Occipital lobe (tissue), 3 donors: ENCODE results near the gene TRIM46. TPM values are rescaled to one million over a fixed set of nuclear protein-coding genes. Genes with fewer than 3 reads are reported as not detected.
"Not testable (repeated sequence)": the region's sequence is repeated elsewhere in the genome, so short reads cannot be mapped to it uniquely, and the experiment has no call there.

Source experiments
- DNase-seq: peaks from one replicate; lab custom pipeline; 2025; lab: John Stamatoyannopoulos, UW
- small RNA-seq: library from RNA; depleted of rRNA; stranded (forward); fragments of <200 nt; gene quantifications from one replicate; pipeline ENCODE3, GENCODE V24; 2014
- total RNA-seq: library from RNA; depleted of rRNA; stranded (reverse); fragments of >200 nt; gene quantifications from one replicate; pipeline ENCODE4 v1.2.3, GENCODE V29; 2014

Gene TRIM46
- total RNA-seq, 1 donor from 2014 or later = 21.1 TPM

DNA sequence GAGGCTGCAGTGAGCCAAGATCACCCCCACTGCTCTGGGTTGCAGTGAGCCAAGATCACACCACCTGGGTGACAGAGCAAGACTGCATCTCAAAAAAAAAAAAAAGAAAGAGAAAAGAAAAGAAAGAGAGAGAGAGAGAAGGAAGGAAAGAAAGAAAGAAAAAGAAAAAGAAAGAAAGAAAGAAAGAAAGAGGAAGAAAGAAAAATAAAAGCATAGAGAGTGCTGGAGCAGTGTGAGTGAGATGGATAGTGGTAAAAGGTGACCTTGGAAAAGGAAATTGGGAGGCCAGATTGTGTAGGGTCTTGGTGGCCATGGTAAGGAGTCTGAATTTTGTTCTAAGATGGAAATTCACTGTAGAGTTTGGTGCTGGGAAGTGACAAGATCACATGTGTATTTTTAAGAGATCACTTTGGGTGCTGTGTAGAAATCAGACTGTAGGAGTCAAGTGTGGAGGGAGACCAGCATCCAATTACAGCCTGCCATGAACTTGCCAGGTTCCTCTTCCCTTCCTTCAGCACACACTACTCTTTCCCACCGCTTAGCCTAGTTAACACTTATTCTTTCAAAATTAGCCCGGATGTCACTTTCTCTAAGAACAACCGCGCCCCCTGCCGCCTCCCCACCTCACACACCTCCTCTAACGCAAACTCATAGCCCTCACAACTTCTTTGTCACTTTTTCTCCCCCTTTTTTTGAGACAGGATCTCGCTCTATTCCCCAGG lies 52.7 kb downstream of the TRIM46 start:
- peak; percentile 34 for DNase-seq

DNA sequence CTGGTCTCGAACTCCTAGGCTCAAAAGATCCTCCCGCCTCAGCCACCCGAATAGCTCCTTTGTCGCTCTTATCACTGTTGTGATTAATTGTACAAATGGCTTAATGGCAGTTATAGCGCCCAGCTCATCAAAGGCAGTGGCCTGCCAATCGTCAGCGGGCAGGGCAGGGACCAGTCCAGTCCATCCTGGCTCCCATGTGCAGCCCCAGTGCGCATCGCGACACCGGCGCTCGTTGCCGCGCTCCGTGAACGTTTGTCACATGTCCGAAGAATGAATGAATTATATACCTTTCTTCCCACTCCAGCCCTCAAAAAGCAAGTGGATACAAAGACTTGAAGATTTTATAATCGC lies 53.2 kb downstream of the TRIM46 start:
- peak; percentile 37 for DNase-seq

- DNase-seq = peak; percentile 98
Observed at GRCh38 chr1:155227261-155228095, 53.8 kb downstream of the TRIM46 start.

GRCh38 chr1:155228096-155228427 lies 54.4 kb downstream of the TRIM46 start:
- no peak for DNase-seq

DNA sequence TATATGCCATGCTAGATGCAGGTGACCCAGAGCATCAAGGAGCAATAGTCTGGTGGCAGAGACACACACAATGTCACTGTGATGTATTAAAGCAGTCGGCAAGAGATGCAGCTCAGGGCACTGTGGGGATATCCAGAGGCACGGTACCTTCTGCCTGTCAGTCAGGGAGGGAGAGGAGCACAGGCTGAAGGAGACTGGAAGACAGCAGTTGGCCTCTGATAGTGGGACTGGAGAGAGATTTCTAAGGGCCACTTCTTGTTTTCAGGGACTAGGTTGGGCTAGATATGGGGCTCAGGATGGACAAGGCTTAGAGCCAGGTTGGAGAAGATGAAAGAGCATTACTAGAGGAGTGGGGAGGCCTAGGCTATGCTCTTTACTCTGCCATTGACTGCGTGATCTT lies 57.7 kb downstream of the TRIM46 start:
- DNase-seq = not testable (repeated sequence)

- not testable (repeated sequence) for DNase-seq
Observed at GRCh38 chr1:155232001-155232978, 58.6 kb downstream of the TRIM46 start.

DNA sequence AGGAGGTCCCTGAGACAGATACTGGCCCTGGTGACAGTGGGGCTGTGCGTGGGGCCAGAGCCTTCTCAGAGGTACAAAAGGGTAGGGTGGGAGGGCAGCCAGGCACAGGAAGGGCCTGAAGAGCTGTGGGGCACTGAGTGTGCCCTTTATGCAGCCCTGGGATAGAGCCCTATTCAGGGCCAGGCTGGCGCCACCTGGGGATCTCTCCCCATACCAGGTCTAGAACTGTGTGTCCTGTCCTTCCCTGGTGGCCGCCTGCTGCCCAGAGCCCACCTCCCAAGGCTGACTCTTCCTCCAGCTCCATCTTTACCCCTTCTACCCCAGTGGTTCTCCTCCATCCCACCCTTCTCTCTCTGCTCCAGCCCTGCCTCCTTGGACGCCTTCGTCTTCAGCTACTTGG lies 59.9 kb downstream of the TRIM46 start:
- not testable (repeated sequence) for DNase-seq

Small RNAs within 50 kb of the gene (small RNA-seq; reads per million reads assigned to genes)
- gene HMGN2P18 = not detected

Other genes starting within 250 kb of the TRIM46 start
- gene PMVK, start 237.1 kb upstream of the TRIM46 start, total RNA-seq = 12.0 TPM
- 25.0 TPM for gene PBXIP1, start 217.8 kb upstream of the TRIM46 start, total RNA-seq
- 11.2 TPM for gene PYGO2, start 212.1 kb upstream of the TRIM46 start, total RNA-seq
- gene SHC1, start 203.1 kb upstream of the TRIM46 start, total RNA-seq = 10.0 TPM
- gene CKS1B, start 199.2 kb upstream of the TRIM46 start, total RNA-seq = 12.2 TPM
- 17.2 TPM for gene FLAD1, start 190.5 kb upstream of the TRIM46 start, total RNA-seq
- 2.7 TPM for gene LENEP, start 180.3 kb upstream of the TRIM46 start, total RNA-seq
- gene ZBTB7B, start 171.0 kb upstream of the TRIM46 start, total RNA-seq = 1.7 TPM
- 0.16 TPM for gene DCST2, start 140.1 kb upstream of the TRIM46 start, total RNA-seq
- not detected for gene DCST1, start 140.0 kb upstream of the TRIM46 start, total RNA-seq
- gene ADAM15, start 122.5 kb upstream of the TRIM46 start, total RNA-seq = 13.3 TPM
- gene EFNA4, start 110.1 kb upstream of the TRIM46 start, total RNA-seq = 0.62 TPM
- 7.6 TPM for gene EFNA3, start 95.0 kb upstream of the TRIM46 start, total RNA-seq
- 2.7 TPM for gene EFNA1, start 46.0 kb upstream of the TRIM46 start, total RNA-seq
- gene SLC50A1, start 38.0 kb upstream of the TRIM46 start, total RNA-seq = 6.2 TPM
- gene DPM3, start 33.3 kb upstream of the TRIM46 start, total RNA-seq = 12.0 TPM
- gene KRTCAP2, start 545 bp upstream of the TRIM46 start, total RNA-seq = 59.0 TPM
- 8.3 TPM for gene THBS3, start 34.0 kb downstream of the TRIM46 start, total RNA-seq
- gene MTX1, start 34.8 kb downstream of the TRIM46 start, total RNA-seq = 15.3 TPM
- 3.7 TPM for gene ENTREP3, start 81.6 kb downstream of the TRIM46 start, total RNA-seq
- 19.5 TPM for gene SCAMP3, start 88.5 kb downstream of the TRIM46 start, total RNA-seq
- 26.5 TPM for gene CLK2, start 99.7 kb downstream of the TRIM46 start, total RNA-seq
- gene HCN3, start 103.6 kb downstream of the TRIM46 start, total RNA-seq = 15.6 TPM
- not detected for gene PKLR, start 127.6 kb downstream of the TRIM46 start, total RNA-seq
- gene FDPS, start 135.0 kb downstream of the TRIM46 start, total RNA-seq = 90.9 TPM
- gene RUSC1, start 147.0 kb downstream of the TRIM46 start, total RNA-seq = 46.6 TPM